ENCODE results near the gene RBM33. TPM values are rescaled to one million over a fixed set of nuclear protein-coding genes. Genes with fewer than 3 reads are reported as not detected.
A peak's percentile ranks its signal among the peaks of the same experiment; 100 is the strongest.

RBM33 gene
- total and polyA plus RNA-seq, 2 experiments from 2014 or later, result 51.1 to 53.5 TPM

- no peak for TF ChIP-seq CTCF (IDR thresholded peaks at IDR 0.05; ENCODE audit: low read depth, low read length)
- DNase-seq (ENCODE audit: low read depth in 1 of 2, low spot score in 1 of 2), result no peak
- Histone ChIP-seq H3K27ac (no peak overlapping the region), H3K4me1 (ENCODE audit: low read depth) (peaks cover 9% of the 10 kb centered on the region), H3K4me3 (peak overlapping the region; percentile 10), H3K9me3 (ENCODE audit: low read depth) (no peaks in the 10 kb centered on the region), H3K27me3 (peaks cover 100% of the 10 kb centered on the region), H3K36me3 (no peaks in the 10 kb centered on the region)
Observed at GRCh38 chr7:155809332-155809946, 165.0 kb downstream of the RBM33 start.

- Histone ChIP-seq H3K4me3 (peak overlapping the region; percentile 8), H3K9me3 (ENCODE audit: low read depth) (no peaks in the 10 kb centered on the region), H3K27ac (no peak overlapping the region), H3K36me3 (no peaks in the 10 kb centered on the region), H3K27me3 (peaks cover 100% of the 10 kb centered on the region), H3K4me1 (ENCODE audit: low read depth) (peaks cover 9% of the 10 kb centered on the region)
- TF ChIP-seq CTCF (IDR thresholded peaks at IDR 0.05; ENCODE audit: low read depth, low read length), result no peak
- no peak for DNase-seq (ENCODE audit: low read depth in 1 of 2, low spot score in 1 of 2)
Observed at GRCh38 chr7:155809947-155810769, 165.7 kb downstream of the RBM33 start.

GRCh38 chr7:155810770-155811559 lies 166.5 kb downstream of the RBM33 start:
- H3K4me3 ChIP-seq, result no peak overlapping the region
- peaks cover 100% of the 10 kb centered on the region for H3K27me3 ChIP-seq
- no peaks in the 10 kb centered on the region for H3K36me3 ChIP-seq
- H3K9me3 ChIP-seq (ENCODE audit: low read depth), result no peaks in the 10 kb centered on the region
- DNase-seq (ENCODE audit: low read depth in 1 of 2, low spot score in 1 of 2), result no peak
- no peak overlapping the region for H3K27ac ChIP-seq
- no peak for TF ChIP-seq CTCF (IDR thresholded peaks at IDR 0.05; ENCODE audit: low read depth, low read length)
- peaks cover 9% of the 10 kb centered on the region for H3K4me1 ChIP-seq (ENCODE audit: low read depth)

- Histone ChIP-seq H3K4me3 (no peak overlapping the region), H3K27me3 (peaks cover 100% of the 10 kb centered on the region), H3K27ac (no peak overlapping the region), H3K36me3 (no peaks in the 10 kb centered on the region), H3K4me1 (ENCODE audit: low read depth) (peaks cover 9% of the 10 kb centered on the region), H3K9me3 (ENCODE audit: low read depth) (no peaks in the 10 kb centered on the region)
- TF ChIP-seq CTCF (IDR thresholded peaks at IDR 0.05; ENCODE audit: low read depth, low read length), result no peak
- no peak for DNase-seq (ENCODE audit: low read depth in 1 of 2, low spot score in 1 of 2)
Observed at GRCh38 chr7:155811560-155811894, 167.1 kb downstream of the RBM33 start.

GRCh38 chr7:155811895-155812761 lies 167.7 kb downstream of the RBM33 start, which contains the start of gene SHH:
TSS of gene SHH (minus strand) at chr7:155812463. CDS start at chr7:155812122, 341 bp downstream.
- Histone ChIP-seq H3K4me3 (no peak within 1 kb of the TSS), H3K9me3 (ENCODE audit: low read depth) (no peaks in the 10 kb centered on the region), H3K36me3 (no peaks in the 10 kb centered on the region), H3K27me3 (peaks cover 99% of the 10 kb centered on the region), H3K4me1 (ENCODE audit: low read depth) (peaks cover 9% of the 10 kb centered on the region), H3K27ac (no peak within 1 kb of the TSS)
- no peak for TF ChIP-seq CTCF (IDR thresholded peaks at IDR 0.05; ENCODE audit: low read depth, low read length)
- DNase-seq (ENCODE audit: low read depth in 1 of 2, low spot score in 1 of 2), result peak in 1 of 2 donors; percentile 28
